Right lobe of liver (tissue), 4 donors: ENCODE results near the gene ANAPC7.
"Not testable (repeated sequence)": the region's sequence is repeated elsewhere in the genome, so short reads cannot be mapped to it uniquely, and the experiment has no call there.

Experiments
- CTCF ChIP-seq, 4 donors: fragments of 200-600 bp in 3 of 4; fragments of 450-650 bp in 1 of 4; IDR thresholded peaks; one replicate each; pipeline versions ENCODE4 v1.5.1 to v1.8.0; 2016 to 2022; ENCODE audit warnings: antibody characterized with exemption in 4 of 4, mild to moderate bottlenecking in 2 of 4
- POLR2A ChIP-seq: fragments of 450-650 bp; IDR thresholded peaks from one replicate; pipeline ENCODE4 v1.6.1; 2017; ENCODE audit warnings: antibody characterized with exemption, mild to moderate bottlenecking
- donor health status: DM: no; HTN: no; CAD: no.
- donor health status: DM: no; HTN: no; CAD: no.
- donor health status: DM: no; HTN: yes; CAD: no.

- TF ChIP-seq CTCF (IDR thresholded peaks at IDR 0.05); POLR2A: not testable (repeated sequence)
Measured at GRCh38 chr12:110405126-110405662, 1.7 kb upstream of the ANAPC7 start.
